Activated CD4-positive, CD25-positive, alpha-beta regulatory T cell treated with anti-CD3 and anti-CD28 coated beads, Interleukin-2, amount 50 U/mL, for 24 hours (primary cell): ENCODE results near the gene CDK5RAP3.

ENCODE experiments used
- ATAC-seq, 2 donors: fragments of 150-1000 bp; cut with Tn5 transposase; one replicate each; pipeline ENCODE4 v1.10.0; 2021; ENCODE audit warnings: mild to moderate bottlenecking in 1 of 2, moderate library complexity in 1 of 2

CDK5RAP3 gene

DNA sequence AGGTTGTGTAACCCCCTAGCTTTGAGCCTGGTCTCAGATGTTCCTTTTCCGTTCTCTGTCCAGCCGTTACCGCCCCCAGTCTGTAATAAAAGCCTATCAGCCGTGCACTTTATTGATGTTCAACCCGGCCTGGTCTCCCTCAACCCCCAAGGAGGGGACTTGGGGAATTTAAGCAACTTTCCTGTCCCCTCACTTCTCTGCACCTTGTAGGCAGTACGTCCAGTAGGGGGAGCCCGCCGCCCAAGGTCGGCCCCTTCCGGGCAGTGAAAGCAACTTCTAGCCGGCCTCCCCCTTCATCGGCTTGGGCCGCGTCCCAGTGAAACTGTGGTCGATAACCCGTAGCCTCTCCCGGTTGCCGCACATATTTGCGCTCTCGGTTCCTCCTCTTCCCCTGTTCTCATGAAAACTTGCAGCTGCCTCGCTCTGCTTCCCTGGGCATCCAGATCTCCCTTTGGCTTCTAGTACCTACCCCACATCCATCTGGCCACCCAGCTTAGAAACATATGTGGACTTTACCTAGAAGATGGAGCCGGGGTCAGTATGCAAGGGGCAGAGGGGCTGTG lies 21.6 kb upstream of the CDK5RAP3 start:
- peak; percentile 62 to 69 for ATAC-seq

- ATAC-seq, result no peak
Observed at GRCh38 chr17:47949946-47950345, 21.0 kb upstream of the CDK5RAP3 start.

DNA sequence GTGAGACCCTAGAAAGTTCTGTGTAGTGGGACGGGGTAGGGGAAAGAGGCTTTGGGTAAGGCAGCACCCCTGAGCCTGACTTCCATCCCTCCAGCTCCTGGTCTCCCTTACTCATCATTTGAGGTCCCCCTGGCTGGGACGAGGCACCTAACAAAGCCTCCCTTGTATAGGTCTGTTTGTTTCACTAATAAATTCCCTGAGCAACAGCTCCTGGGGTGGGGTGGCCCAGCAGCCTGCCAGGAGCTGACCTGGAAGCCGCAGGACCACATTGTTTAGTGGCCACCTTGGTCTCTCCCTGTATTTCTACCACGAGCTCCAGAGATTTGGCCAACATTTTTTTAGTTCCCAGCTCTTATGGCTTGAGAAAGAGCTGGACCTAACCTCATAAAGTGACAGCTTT lies 20.5 kb upstream of the CDK5RAP3 start:
- no peak for ATAC-seq

DNA sequence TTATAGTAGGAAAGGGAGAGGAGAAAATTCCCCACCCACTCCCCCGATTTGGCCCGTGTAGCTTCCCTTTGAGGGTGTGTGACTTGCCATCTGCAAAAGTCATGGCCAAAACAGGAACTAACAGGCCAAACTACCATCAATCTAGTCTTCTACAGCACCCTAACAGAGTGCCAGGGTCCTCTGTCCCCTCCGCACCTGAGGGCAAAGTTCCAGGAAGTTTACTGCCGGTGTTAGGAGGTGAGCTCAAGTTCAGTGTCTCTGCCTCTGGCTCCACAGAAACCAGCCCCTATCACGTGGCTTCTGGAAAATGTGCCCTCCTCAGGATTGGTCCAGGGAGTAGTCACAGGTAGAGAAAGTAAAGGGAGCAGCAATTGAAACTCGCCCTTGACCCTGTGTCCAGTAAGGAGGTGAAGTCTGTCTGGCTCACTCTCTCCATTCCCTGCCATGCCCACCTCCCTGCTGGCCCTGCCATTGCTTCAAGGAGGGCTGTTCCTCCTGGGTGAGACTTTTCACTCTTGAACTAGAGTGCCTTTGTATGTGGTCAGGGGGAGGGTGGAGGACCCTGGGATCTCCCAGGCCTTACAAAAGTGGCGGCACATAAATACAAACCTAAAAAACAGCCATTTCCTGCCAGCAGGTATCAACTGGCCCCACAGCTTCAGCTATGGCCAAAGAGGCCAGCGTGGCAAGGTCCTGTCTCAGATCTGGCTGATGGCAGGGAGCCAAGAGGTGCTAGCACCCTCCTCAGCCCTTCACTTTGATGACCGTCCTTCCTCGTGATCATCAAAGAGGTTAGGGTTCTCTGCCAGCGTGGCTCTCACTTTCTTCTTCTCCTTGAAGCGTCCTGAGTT lies 18.5 kb upstream of the CDK5RAP3 start:
- ATAC-seq, result no peak

DNA sequence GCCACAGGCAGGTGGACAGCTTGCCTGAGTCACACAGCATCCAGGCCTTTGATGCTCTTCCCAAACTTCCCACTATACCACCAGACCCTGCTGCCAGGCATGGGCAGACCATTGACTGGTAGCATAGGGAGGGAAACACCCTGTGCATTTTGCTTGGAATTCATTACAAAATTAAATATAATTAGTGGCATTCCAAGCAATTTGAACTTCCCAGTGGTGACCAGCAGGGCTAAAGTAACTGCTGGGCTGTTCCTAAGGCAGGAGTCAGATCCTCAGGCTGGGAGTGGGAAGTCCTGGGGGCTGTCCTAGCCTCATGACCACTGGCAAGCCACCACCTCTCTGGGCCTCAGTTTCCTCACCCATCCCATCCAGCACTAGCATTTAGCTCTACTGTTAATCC lies 17.0 kb upstream of the CDK5RAP3 start:
- no peak for ATAC-seq

DNA sequence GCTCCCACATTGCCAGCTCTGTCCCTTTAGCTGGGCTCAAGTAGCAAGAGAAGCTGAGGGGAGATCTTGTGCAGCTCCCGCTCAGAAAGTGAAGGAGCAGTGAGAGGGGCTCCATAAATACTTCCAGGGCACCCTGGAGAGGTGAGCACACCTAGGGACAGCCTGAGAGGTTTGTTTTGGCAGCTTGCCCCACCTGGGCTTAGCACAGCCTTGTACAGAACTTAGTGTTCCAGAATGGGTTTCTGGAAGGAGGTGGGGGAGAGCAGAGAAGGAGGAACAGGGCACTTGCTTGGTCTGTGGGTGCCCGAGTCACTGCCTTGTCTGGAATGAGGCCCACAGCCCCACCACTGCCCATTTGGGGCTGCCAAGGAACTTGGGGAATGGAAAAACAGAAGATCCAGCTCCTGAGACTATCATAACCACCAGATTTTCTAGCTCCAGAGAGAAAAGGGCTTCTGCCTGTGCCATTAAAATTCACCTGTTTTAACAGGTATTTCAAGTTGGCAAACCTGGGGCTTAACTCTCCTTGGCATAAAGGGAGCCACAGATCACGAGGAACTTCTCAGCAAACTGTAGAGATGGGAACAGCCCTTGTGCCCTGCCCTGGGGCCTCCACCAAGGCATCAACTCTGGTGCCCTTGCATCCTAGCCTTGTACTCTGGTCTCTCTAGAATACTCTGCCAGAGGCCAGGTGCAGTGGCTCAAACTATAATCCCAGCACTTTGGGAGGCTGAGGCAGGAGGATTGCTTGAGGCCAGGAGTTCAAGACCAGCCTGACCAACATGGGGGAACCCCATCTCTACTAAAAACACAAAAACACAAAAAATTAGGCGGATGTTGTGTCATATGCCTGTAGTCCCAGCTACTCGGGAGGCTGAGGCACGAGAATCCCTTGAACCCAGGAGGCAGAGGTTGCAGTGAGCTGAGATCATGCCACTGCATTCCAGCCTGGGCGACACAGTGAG lies 15.1 kb upstream of the CDK5RAP3 start:
- ATAC-seq, result no peak

DNA sequence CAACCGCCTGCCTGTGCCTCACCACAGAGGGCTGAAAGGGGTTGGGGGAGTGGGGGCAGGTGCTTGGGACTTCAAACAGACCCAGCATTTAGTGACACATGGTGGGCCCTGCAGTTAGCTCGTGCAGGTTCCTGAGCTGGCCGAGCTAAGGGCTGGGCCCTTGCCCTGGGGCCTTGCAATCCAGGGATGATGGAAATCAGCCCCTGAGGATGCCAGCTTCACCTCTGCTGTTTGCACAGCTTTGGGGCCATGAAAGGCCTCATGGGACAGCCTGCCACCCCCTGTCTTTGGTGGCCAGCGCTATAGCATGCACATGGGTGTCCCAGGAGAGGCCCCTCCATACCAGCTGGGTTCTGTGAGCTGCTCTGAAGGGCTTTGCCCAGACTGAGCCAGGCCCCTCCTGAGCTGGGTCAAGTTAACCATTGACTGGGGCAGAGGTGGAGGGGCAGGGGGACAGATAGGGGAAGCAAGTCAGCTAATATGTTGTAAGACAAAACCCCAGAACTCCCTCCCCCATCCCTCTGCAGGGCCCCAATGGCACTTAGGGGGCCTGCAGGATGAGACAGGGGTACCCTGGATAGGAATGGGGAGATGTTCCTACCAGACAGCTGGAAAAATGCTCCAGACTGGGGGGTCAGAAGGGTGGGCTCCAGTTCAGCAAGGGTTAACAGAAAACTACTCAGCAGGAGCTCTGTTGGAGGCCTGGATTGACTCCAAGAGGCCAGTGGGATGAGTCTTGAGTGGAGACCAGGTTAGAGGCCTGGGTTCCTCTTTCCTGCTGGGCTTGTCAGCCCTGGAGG lies 13.9 kb upstream of the CDK5RAP3 start:
- no peak for ATAC-seq

GRCh38 chr17:47957591-47958490 lies 13.1 kb upstream of the CDK5RAP3 start, which contains the start of gene PRR15L:
TSS of gene PRR15L (minus strand) at chr17:47957883. CDS start at chr17:47953234, 4,649 bp downstream.
- no peak for ATAC-seq

DNA sequence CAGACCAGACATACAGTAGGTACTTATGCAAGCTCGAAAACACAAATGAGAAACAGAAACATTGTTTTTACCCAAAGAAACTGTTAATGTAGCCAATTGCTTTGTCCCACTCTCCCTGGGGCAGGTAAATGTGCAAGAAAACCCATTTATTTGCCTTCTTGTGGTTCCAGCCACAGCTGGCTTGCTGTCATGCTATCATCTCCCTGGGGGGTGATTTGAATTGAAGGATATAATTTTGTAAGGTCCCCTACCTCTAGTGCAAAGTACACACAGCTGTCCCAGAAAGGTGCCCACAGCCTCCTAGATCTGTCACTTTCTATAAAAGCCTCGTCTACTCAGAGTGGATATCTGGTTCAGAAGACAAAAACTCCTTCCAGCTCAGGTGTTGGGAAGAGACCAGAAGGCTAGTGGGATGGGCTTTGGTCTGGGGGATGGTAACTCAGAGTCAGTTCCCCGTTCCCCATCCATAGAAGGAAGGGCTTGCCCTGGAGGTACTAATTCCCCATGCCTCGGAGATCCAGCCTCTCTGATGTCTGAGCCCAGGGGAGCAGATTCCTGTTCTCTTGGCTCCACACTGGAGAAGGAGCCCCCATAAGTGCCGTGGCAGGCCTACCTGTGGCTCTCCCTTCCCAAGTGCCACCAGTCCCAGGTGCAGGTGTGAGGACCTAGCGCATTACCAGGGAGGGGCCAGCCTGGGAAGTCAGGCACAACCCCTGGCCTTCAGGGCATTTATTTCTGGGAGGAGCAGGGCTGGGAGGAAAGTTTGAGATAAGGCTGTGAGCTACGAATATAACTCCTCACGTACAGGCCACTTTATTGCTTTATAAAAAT lies 10.9 kb upstream of the CDK5RAP3 start:
- no peak for ATAC-seq

DNA sequence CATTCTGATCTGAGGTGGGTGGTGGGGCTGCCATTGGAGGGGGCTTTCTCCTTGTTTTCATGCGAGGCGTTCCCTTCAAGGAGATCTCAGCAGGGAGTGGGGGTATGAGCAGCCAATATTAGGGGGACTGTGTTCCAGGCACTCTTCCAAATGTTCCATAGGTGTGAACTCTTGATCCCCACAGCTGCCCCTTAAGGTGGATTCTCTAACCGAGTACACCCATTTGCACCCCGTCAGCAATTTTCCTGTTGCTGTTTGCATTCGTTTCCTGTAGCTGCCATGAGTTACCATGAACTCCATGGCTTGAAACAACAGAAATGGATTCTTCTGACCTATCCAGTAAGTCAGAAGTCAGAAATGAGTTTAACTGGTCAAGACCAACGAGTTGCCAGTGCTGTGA lies 9.5 kb upstream of the CDK5RAP3 start:
- no peak for ATAC-seq

DNA sequence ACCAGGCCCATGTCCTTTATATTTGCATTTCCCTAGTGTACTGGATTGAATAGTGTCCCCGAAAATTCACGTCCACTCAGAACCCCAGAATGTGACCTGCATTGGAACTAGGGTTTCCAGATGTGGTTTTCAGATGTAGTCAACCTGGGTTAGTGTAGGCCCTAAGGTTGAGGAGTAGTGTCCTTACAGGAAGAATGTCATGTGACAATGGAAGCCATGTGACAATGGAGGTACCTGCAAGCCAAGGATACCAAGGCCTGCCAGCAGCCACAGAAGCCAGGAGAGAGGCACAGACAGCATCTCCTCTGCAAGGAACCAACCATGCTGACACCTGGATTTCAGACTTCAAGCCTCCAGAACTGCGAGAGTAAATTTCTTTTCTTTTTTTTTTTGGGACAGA lies 8.0 kb upstream of the CDK5RAP3 start:
- ATAC-seq, result no peak

- no peak for ATAC-seq
Observed at GRCh38 chr17:47964856-47965255, 6.1 kb upstream of the CDK5RAP3 start.

DNA sequence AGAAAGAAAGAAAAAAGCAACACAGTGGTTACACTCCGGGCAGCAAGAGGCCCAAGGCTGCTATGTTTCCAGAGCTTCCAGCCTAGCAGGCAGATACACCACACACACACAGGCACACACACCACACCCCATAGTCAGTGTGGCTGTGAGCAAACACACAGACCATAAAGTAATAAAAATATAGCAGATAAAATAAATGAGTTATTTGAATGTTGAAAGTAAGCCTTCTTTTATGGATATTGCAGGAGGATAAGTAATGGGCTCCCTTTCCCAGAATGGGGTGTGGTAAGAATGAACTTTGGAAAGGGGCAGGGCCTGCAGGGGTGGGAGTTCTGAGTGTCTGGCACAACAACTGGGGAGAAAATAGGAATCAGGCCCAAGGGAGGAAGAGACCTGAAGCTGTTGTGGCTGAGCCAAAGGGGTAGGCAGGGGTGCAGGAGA lies 4.8 kb upstream of the CDK5RAP3 start:
- ATAC-seq, result no peak

GRCh38 chr17:47967607-47968252 lies 3.2 kb upstream of the CDK5RAP3 start:
- no peak for ATAC-seq

GRCh38 chr17:47968836-47969235 lies 2.1 kb upstream of the CDK5RAP3 start:
- no peak for ATAC-seq

- no peak for ATAC-seq
Observed at GRCh38 chr17:47969930-47970724, 786 bp upstream of the CDK5RAP3 start.

GRCh38 chr17:47973541-47973940 lies 2.6 kb downstream of the CDK5RAP3 start:
- ATAC-seq, result no peak

DNA sequence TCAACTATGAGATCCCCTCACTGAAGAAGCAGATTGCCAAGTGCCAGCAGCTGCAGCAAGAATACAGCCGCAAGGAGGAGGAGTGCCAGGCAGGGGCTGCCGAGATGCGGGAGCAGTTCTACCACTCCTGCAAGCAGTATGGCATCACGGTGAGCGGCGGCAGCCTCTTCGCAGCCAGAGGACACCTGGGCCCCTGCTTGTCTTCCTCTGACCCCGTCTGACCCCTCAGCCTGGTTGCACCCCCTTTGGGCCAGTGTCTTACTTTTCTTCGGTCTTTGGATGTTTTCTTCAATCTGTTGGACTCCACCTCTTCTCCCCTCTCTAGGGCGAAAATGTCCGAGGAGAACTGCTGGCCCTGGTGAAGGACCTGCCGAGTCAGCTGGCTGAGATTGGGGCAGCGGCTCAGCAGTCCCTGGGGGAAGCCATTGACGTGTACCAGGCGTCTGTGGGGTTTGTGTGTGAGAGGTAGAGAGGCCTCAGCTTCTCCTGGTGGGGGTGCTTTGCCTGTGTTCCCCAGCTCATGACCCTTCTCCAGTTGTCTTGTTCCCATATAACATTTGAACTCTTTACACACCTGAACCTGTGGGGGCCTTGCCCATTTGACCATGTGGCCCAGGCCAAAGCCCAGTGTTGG lies 4.4 kb downstream of the CDK5RAP3 start:
- no peak for ATAC-seq
